ENCODE results near the gene NTRK1.
A peak's percentile ranks its signal among the peaks of the same experiment; 100 is the strongest.

The NTRK1 gene

DNA sequence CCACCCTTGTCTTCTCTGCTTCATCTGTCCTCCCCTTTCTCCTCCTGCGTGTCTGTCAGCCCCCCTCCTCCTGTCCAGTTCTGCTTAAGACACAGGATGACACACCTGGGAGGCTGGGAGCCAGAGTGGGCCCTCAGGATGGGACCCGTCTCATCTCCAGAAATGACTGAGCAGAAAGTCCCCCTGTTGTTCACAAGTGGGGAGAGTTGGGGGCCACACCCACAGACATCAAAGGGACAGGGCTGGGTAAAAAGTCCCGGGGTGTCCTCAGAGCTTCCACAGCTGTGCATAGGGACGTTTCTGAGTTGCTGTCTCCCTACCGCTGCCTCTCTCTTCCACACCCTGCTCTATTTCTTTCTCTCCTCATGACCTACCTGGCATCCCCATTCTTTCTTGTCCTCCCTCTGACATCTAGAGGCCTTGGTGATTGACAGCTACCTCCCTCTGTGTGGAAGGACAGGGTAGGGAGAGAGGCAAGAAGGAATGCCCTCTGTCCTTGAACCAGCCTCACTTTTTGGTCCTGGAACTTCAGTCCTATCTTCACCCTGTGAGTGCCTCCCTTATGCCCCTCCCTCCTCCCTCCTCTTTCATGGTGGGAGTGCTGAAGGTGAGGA, 24.5 kb upstream of the NTRK1 start:
- no peaks in the 10 kb centered on the region for H3K36me3 ChIP-seq (ENCODE audit: control insufficient read depth in 2 of 2, insufficient read depth in 1 of 2, low read length in 2 of 2)
- H3K27ac ChIP-seq (ENCODE audit: extremely low read depth, low read depth, low read length): no peak overlapping the region
- no peaks in the 10 kb centered on the region for H3K4me1 ChIP-seq (ENCODE audit: control insufficient read depth, insufficient read depth, low read length)
- CTCF ChIA-PET: interaction anchor here (0.7 to 6.2 kb wide), 9 partner anchors 9 to 571 kb away, joined by 3 to 119 read pairs (median 23); partner anchors contain the start of genes INSRR, ISG20L2, LRRC71 and METTL25B
- TF ChIP-seq SP3 (tag by site-specific recombination; IDR thresholded peaks at IDR 0.05) (peak; percentile 43; the same call in 1 of the 2 replicates), ZNF266 (tag by site-specific recombination; IDR thresholded peaks at IDR 0.05; ENCODE audit: low read depth) (no peak), ZNF341 (tag by site-specific recombination; IDR thresholded peaks at IDR 0.05; ENCODE audit: low read depth) (no peak), ZNF777 (tag by site-specific recombination; IDR thresholded peaks at IDR 0.05; ENCODE audit: borderline replicate concordance) (no peak)
- H3K4me3 ChIP-seq (ENCODE audit: low read depth, low read length): no peak overlapping the region
- no peaks in the 10 kb centered on the region for H3K9me3 ChIP-seq (ENCODE audit: control insufficient read depth, insufficient read depth, low read depth, low read length)
- POLR2A ChIA-PET: interaction anchor here (0.6 kb wide), 1 partner anchor 71 kb away, joined by 3 read pairs; no protein-coding TSS in a partner anchor

DNA sequence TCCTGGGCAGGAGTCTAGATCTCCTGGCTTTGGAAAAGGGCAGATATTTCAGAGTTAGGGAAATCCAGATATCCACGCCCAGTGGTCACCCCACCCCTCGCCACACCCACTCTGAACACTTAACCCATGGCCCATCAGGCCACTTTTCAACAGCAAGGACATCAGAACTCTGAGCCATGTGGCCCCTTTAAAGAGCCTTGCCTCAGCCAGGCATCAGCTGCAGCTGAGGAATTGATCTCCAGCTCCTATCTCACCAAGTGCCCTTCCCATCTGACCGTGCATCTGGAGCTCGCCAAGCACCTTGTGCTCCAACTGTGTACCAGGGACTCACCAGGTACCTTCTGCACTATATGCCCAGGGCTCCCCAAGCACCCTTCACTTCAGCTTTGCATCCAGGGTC, 23.8 kb upstream of the NTRK1 start:
- CTCF ChIA-PET: interaction anchor here (0.7 to 6.2 kb wide), 14 partner anchors 10 to 570 kb away, joined by 3 to 119 read pairs (median 21); partner anchors contain the start of genes INSRR, ISG20L2, LRRC71 and METTL25B
- Histone ChIP-seq H3K9me3 (ENCODE audit: control insufficient read depth, insufficient read depth, low read depth, low read length) (no peaks in the 10 kb centered on the region), H3K4me3 (ENCODE audit: low read depth, low read length) (no peak overlapping the region), H3K27ac (ENCODE audit: extremely low read depth, low read depth, low read length) (no peak overlapping the region), H3K4me1 (ENCODE audit: control insufficient read depth, insufficient read depth, low read length) (no peaks in the 10 kb centered on the region), H3K36me3 (ENCODE audit: control insufficient read depth in 2 of 2, insufficient read depth in 1 of 2, low read length in 2 of 2) (no peaks in the 10 kb centered on the region)
- TF ChIP-seq SCRT1 (tag by site-specific recombination; IDR thresholded peaks at IDR 0.05; ENCODE audit: borderline replicate concordance) (no peak), KLF1 (tag by site-specific recombination; IDR thresholded peaks at IDR 0.05) (peak; percentile 73), ZNF184 (tag by site-specific recombination; IDR thresholded peaks at IDR 0.05) (no peak), ZNF623 (tag by site-specific recombination; IDR thresholded peaks at IDR 0.05) (no peak), SP7 (tag by site-specific recombination; IDR thresholded peaks at IDR 0.05) (no peak), ZNF514 (tag by site-specific recombination; IDR thresholded peaks at IDR 0.05) (no peak), KLF9 (tag by site-specific recombination; IDR thresholded peaks at IDR 0.05; ENCODE audit: low read depth) (peak; percentile 46; the same call in 1 of the 2 replicates), ZSCAN16 (tag by site-specific recombination; IDR thresholded peaks at IDR 0.05) (no peak), ZNF202 (tag by site-specific recombination; IDR thresholded peaks at IDR 0.05; ENCODE audit: borderline replicate concordance) (no peak), KLF10 (tag by site-specific recombination; IDR thresholded peaks at IDR 0.05) (no peak), ZNF423 (tag by site-specific recombination; IDR thresholded peaks at IDR 0.05) (no peak), OSR2 (tag by site-specific recombination; IDR thresholded peaks at IDR 0.05) (no peak)
- TF ChIP-seq, protein P1, sequence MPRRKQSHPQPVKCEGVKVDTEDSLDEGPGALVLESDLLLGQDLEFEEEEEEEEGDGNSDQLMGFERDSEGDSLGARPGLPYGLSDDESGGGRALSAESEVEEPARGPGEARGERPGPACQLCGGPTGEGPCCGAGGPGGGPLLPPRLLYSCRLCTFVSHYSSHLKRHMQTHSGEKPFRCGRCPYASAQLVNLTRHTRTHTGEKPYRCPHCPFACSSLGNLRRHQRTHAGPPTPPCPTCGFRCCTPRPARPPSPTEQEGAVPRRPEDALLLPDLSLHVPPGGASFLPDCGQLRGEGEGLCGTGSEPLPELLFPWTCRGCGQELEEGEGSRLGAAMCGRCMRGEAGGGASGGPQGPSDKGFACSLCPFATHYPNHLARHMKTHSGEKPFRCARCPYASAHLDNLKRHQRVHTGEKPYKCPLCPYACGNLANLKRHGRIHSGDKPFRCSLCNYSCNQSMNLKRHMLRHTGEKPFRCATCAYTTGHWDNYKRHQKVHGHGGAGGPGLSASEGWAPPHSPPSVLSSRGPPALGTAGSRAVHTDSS (tag by site-specific recombination; IDR thresholded peaks at IDR 0.05): no peak
- POLR2A ChIA-PET: no interaction called here

DNA sequence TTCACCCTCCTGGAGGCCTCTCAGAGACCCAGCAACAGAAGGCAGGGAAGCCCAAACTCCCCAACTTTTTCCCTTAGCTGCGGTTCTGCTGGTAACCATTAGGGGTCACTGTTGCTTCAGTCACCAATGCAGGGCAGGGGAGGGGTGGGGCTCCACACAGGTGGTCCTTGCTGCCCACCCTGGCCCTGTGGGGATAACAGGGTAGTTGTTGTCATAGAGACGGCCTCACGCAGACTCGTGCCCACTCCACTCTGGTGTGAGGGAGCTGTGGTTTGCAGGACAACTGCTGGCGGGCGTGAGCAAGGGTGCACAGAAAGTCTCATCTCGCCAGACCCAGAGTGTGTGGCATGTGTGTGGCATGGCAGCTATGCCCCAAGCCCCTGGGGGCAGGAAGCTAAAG, 21.7 kb upstream of the NTRK1 start:
- H3K36me3 ChIP-seq (ENCODE audit: control insufficient read depth in 2 of 2, insufficient read depth in 1 of 2, low read length in 2 of 2): no peaks in the 10 kb centered on the region
- CTCF ChIA-PET: interaction anchor here (0.5 to 6.2 kb wide), 30 partner anchors 8 to 524 kb away, joined by 3 to 119 read pairs (median 9); partner anchors contain the start of genes INSRR, ISG20L2, LRRC71 and METTL25B
- POLR2A ChIA-PET: interaction anchor here (0.6 kb wide), 1 partner anchor 115 kb away, joined by 12 read pairs; no protein-coding TSS in a partner anchor
- no peak overlapping the region for H3K27ac ChIP-seq (ENCODE audit: extremely low read depth, low read depth, low read length)
- no peak overlapping the region for H3K4me3 ChIP-seq (ENCODE audit: low read depth, low read length)
- no peaks in the 10 kb centered on the region for H3K9me3 ChIP-seq (ENCODE audit: control insufficient read depth, insufficient read depth, low read depth, low read length)
- no peaks in the 10 kb centered on the region for H3K4me1 ChIP-seq (ENCODE audit: control insufficient read depth, insufficient read depth, low read length)
- no peak for TF ChIP-seq ZFP41 (tag by site-specific recombination; IDR thresholded peaks at IDR 0.05; ENCODE audit: borderline replicate concordance)
- TF ChIP-seq ZNF48 (tag by site-specific recombination; IDR thresholded peaks at IDR 0.05): no peak
- TF ChIP-seq ZBTB17 (tag by site-specific recombination; IDR thresholded peaks at IDR 0.05): no peak
- TF ChIP-seq SP7 (tag by site-specific recombination; IDR thresholded peaks at IDR 0.05): no peak
- no peak for TF ChIP-seq ZNF426 (tag by site-specific recombination; IDR thresholded peaks at IDR 0.05)
- no peak for TF ChIP-seq ZNF558 (tag by site-specific recombination; IDR thresholded peaks at IDR 0.05)
- TF ChIP-seq ZNF2 (tag by site-specific recombination; IDR thresholded peaks at IDR 0.05): peak; percentile 67; the same call in 1 of the 2 replicates
- no peak for TF ChIP-seq ZNF664 (tag by site-specific recombination; IDR thresholded peaks at IDR 0.05)
- no peak for TF ChIP-seq ZNF610 (tag by site-specific recombination; IDR thresholded peaks at IDR 0.05; ENCODE audit: borderline replicate concordance)
- no peak for TF ChIP-seq EGR2 (tag by site-specific recombination; IDR thresholded peaks at IDR 0.05; ENCODE audit: low read depth)
- TF ChIP-seq ZSCAN23 (tag by site-specific recombination; IDR thresholded peaks at IDR 0.05): no peak
- TF ChIP-seq, protein P2, sequence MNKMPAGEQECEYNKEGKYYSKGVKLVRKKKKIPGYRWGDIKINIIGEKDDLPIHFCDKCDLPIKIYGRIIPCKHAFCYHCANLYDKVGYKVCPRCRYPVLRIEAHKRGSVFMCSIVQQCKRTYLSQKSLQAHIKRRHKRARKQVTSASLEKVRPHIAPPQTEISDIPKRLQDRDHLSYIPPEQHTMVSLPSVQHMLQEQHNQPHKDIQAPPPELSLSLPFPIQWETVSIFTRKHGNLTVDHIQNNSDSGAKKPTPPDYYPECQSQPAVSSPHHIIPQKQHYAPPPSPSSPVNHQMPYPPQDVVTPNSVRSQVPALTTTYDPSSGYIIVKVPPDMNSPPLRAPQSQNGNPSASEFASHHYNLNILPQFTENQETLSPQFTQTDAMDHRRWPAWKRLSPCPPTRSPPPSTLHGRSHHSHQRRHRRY (tag by site-specific recombination; IDR thresholded peaks at IDR 0.05): no peak
- TF ChIP-seq ZNF311 (tag by site-specific recombination; IDR thresholded peaks at IDR 0.05; ENCODE audit: borderline replicate concordance): no peak

Measured in HEK293 (cell line).